Loucy (cell line): ENCODE measurements around the gene CYFIP2.

Experiments
- H2AFZ ChIP-seq: fragments of 200-600 bp; sonication (generic); 2 replicates; pipeline ENCODE4 v1.6.0; 2016; ENCODE audit warnings: antibody characterized with exemption, mild to moderate bottlenecking, low read length, moderate library complexity
- H3F3A ChIP-seq: fragments of 200-600 bp; 2 replicates; pipeline ENCODE4 v1.6.0; 2016; ENCODE audit warnings: antibody characterized with exemption, low read depth, mild to moderate bottlenecking
- H3K27me3 ChIP-seq: fragments of 200-600 bp; sonication (generic); 2 replicates; pipeline ENCODE4 v1.6.1; 2014; ENCODE audit warnings: low read length, mild to moderate bottlenecking; ENCODE audit not compliant: insufficient read depth, poor library complexity, severe bottlenecking
- H3K36me3 ChIP-seq: fragments of 200-600 bp; sonication (generic); 2 replicates; pipeline ENCODE4 v1.6.1; 2016; ENCODE audit warnings: low read length; ENCODE audit not compliant: insufficient read depth
- H3K4me1 ChIP-seq: fragments of 200-600 bp; sonication (generic); 2 replicates; pipeline ENCODE4 v1.5.1; 2014; ENCODE audit warnings: low read length, mild to moderate bottlenecking; ENCODE audit not compliant: insufficient read depth, poor library complexity, severe bottlenecking
- H3K4me2 ChIP-seq: fragments of 200-600 bp; sonication (generic); 2 replicates; pipeline ENCODE4 v1.6.0; 2014; ENCODE audit warnings: antibody characterized with exemption, low read length, low read depth, mild to moderate bottlenecking; ENCODE audit not compliant: poor library complexity, severe bottlenecking
- H3K4me3 ChIP-seq: fragments of 200-600 bp; sonication (generic); 2 replicates; pipeline ENCODE4 v1.5.1; 2014; ENCODE audit warnings: low read length, mild to moderate bottlenecking, mixed read lengths; ENCODE audit not compliant: poor library complexity, severe bottlenecking
- H3K79me2 ChIP-seq: fragments of 200-600 bp; sonication (generic); 2 replicates; pipeline ENCODE4 v1.6.1; 2014; ENCODE audit warnings: low read length; ENCODE audit not compliant: insufficient read depth
- H3K9ac ChIP-seq: fragments of 200-600 bp; sonication (generic); 2 replicates; pipeline ENCODE4 v1.6.0; 2014; ENCODE audit warnings: mild to moderate bottlenecking, low read depth, low read length, moderate library complexity; ENCODE audit not compliant: poor library complexity, severe bottlenecking
- H3K9me2 ChIP-seq: fragments of 200-600 bp; sonication (generic); replicated peaks from 2 replicates; pipeline ENCODE4 v1.6.1; 2016; ENCODE audit warnings: low read depth, low read length, mixed read lengths
- H3K9me3 ChIP-seq: fragments of 200-600 bp; sonication (generic); 2 replicates; pipeline ENCODE4 v1.6.1; 2014; ENCODE audit warnings: mild to moderate bottlenecking, antibody characterized with exemption, low read length, low read depth; ENCODE audit not compliant: insufficient read depth
- H4K20me1 ChIP-seq: fragments of 200-600 bp; sonication (generic); 2 replicates; pipeline ENCODE4 v1.6.0; 2014; ENCODE audit warnings: antibody characterized with exemption, low read length, mild to moderate bottlenecking; ENCODE audit not compliant: insufficient read depth, poor library complexity, severe bottlenecking
- CTCF ChIP-seq: fragments of 200-600 bp; sonication (generic); conservative IDR thresholded peaks from 2 replicates; pipeline ENCODE4 v1.5.1; 2014; ENCODE audit warnings: mild to moderate bottlenecking, antibody characterized with exemption, low read length
- EZH2phosphoT487 ChIP-seq: fragments of 200-600 bp; IDR thresholded peaks from 2 replicates; pipeline ENCODE4 v1.6.1; 2018; ENCODE audit warnings: antibody characterized with exemption, mild to moderate bottlenecking, moderate library complexity, borderline replicate concordance

CYFIP2 gene

GRCh38 chr5:157282150-157282549 is 16.2 kb downstream of the CYFIP2 start:
- H3K36me3 ChIP-seq = peaks cover 32% of the 10 kb centered on the region; the same call in 1 of the 2 replicates
- H3K4me3 ChIP-seq = no peak overlapping the region
- no peaks in the 10 kb centered on the region for H3K27me3 ChIP-seq
- no peak overlapping the region for H2AFZ ChIP-seq
- no peaks in the 10 kb centered on the region for H3K9me3 ChIP-seq
- no peak for TF ChIP-seq CTCF
- no peak for TF ChIP-seq EZH2phosphoT487
- peaks cover 86% of the 10 kb centered on the region for H3K79me2 ChIP-seq
- H3K9ac ChIP-seq = no peak overlapping the region
- no peaks in the 10 kb centered on the region for H3F3A ChIP-seq
- H3K9me2 ChIP-seq = no peaks in the 10 kb centered on the region
- H4K20me1 ChIP-seq = peaks cover 79% of the 10 kb centered on the region
- peaks cover 10% of the 10 kb centered on the region for H3K4me1 ChIP-seq
- H3K4me2 ChIP-seq = no peak overlapping the region

GRCh38 chr5:157283434-157283833 is 17.5 kb downstream of the CYFIP2 start:
- Histone ChIP-seq H3K79me2 (peaks cover 73% of the 10 kb centered on the region), H3K4me1 (peaks cover 4% of the 10 kb centered on the region), H2AFZ (no peak overlapping the region), H3K4me3 (no peak overlapping the region), H3K36me3 (peaks cover 44% of the 10 kb centered on the region; the same call in 1 of the 2 replicates), H3K9ac (no peak overlapping the region), H3K4me2 (no peak overlapping the region), H3K9me2 (no peaks in the 10 kb centered on the region), H3K27me3 (no peaks in the 10 kb centered on the region), H4K20me1 (peaks cover 69% of the 10 kb centered on the region), H3F3A (no peaks in the 10 kb centered on the region), H3K9me3 (no peaks in the 10 kb centered on the region)
- TF ChIP-seq EZH2phosphoT487 (no peak), CTCF (no peak)

GRCh38 chr5:157284458-157285212 is 18.7 kb downstream of the CYFIP2 start:
- Histone ChIP-seq H4K20me1 (peaks cover 57% of the 10 kb centered on the region), H3K36me3 (peaks cover 57% of the 10 kb centered on the region; the same call in 1 of the 2 replicates), H3K4me3 (no peak overlapping the region), H3K9me3 (no peaks in the 10 kb centered on the region), H3K4me1 (peaks cover 4% of the 10 kb centered on the region), H3K9me2 (no peaks in the 10 kb centered on the region), H2AFZ (no peak overlapping the region), H3K9ac (no peak overlapping the region), H3K79me2 (peaks cover 61% of the 10 kb centered on the region), H3K4me2 (no peak overlapping the region), H3F3A (no peaks in the 10 kb centered on the region), H3K27me3 (no peaks in the 10 kb centered on the region)
- TF ChIP-seq CTCF (no peak), EZH2phosphoT487 (no peak)
